PC-9 (cell line): ENCODE results near the gene ALDOA.

Source experiments
- CTCF ChIP-seq: fragments of 200-600 bp; sonication (generic); conservative IDR thresholded peaks from 2 replicates; pipeline ENCODE4 v1.6.1; 2017; ENCODE audit warnings: mixed run types, antibody characterized with exemption, mild to moderate bottlenecking, moderate library complexity
- EZH2 ChIP-seq: fragments of 200-600 bp; sonication (generic); IDR thresholded peaks from 2 replicates; pipeline ENCODE4 v1.8.0; 2017; ENCODE audit warnings: antibody characterized with exemption, low read depth

GRCh38 chr16:30065943-30066760 lies 592 bp downstream of the ALDOA start:
- TF ChIP-seq CTCF, result no peak
- TF ChIP-seq EZH2, result no peak
